Subcutaneous adipose tissue (tissue), 4 donors: ENCODE results near the gene CCT2. TPM values are rescaled to one million over a fixed set of nuclear protein-coding genes. Genes with fewer than 3 reads are reported as not detected.

Experiments
- total RNA-seq, 4 donors: library from RNA; depleted of rRNA; stranded (reverse); fragments of >200 nt; gene quantifications; one replicate each; pipeline ENCODE4 v1.1.0, GENCODE V29; 2016
- TF ChIP-seq, protein P1 (sequence below): fragments of 450-650 bp; IDR thresholded peaks from one replicate; pipeline ENCODE4 v1.5.1; 2016; ENCODE audit warnings: low read depth, mild to moderate bottlenecking, control low read depth, antibody characterized with exemption, moderate library complexity

CCT2 gene
- total RNA-seq, 4 donors from 2014 or later = 54.3 to 148 (median 92.6) TPM

DNA sequence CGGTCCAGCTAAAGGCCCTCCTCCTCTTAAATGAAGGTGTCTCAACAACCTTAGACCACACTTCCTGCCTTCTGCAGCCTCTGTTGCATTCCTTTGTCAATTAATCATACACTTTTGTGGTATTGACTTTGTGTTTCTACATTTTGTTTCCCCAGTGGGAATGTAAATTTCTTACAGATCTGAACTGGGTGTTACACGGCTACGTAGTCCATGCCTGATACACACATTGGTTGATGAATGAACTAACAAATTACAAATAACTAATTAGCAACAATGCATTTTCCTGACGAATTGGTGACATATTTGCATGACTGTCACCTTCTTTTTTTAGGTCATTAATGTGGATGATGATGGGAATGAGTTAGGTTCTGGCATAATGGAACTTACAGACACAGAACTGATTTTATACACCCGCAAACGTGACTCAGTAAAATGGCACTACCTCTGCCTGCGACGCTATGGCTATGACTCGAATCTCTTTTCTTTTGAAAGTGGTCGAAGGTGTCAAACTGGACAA, 15.2 kb upstream of the CCT2 start:
- TF ChIP-seq, protein P1, sequence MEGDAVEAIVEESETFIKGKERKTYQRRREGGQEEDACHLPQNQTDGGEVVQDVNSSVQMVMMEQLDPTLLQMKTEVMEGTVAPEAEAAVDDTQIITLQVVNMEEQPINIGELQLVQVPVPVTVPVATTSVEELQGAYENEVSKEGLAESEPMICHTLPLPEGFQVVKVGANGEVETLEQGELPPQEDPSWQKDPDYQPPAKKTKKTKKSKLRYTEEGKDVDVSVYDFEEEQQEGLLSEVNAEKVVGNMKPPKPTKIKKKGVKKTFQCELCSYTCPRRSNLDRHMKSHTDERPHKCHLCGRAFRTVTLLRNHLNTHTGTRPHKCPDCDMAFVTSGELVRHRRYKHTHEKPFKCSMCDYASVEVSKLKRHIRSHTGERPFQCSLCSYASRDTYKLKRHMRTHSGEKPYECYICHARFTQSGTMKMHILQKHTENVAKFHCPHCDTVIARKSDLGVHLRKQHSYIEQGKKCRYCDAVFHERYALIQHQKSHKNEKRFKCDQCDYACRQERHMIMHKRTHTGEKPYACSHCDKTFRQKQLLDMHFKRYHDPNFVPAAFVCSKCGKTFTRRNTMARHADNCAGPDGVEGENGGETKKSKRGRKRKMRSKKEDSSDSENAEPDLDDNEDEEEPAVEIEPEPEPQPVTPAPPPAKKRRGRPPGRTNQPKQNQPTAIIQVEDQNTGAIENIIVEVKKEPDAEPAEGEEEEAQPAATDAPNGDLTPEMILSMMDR = no peak

DNA sequence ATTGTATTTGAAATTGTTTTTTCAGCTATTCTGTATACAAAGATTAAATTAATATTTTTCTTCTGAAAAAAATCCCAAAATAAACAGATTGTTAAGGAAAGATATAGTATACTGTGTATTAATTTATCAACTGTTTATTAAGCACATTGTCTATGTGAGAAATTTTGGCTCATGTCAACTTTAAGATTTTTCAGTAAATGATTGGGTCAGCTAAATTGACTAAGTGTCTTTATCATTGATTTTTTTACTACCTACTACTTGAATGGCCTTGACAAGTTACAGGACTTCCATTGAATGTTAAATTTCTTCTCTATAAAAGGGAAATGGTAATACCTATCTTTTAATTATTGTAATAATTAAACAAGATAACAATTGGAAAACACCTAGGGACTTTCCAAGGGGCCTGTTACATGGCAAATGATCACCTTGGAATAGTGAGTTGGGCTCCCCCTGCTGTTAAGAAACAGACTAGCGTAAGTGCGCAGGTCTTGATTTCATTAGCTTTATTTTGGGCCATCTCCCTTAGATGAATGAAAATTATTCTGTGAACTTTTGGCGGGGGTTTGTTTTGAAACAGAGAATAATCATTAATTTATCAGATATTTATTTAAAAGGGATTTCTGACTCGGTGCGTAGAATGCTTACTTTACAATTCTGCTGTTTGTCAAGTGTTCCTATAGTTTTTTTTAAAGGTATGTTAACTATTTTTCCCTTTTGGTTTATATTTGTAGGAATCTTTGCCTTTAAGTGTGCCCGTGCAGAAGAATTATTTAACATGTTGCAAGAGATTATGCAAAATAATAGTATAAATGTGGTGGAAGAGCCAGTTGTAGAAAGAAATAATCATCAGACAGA, 14.5 kb upstream of the CCT2 start:
- TF ChIP-seq, protein P1 = no peak

DNA sequence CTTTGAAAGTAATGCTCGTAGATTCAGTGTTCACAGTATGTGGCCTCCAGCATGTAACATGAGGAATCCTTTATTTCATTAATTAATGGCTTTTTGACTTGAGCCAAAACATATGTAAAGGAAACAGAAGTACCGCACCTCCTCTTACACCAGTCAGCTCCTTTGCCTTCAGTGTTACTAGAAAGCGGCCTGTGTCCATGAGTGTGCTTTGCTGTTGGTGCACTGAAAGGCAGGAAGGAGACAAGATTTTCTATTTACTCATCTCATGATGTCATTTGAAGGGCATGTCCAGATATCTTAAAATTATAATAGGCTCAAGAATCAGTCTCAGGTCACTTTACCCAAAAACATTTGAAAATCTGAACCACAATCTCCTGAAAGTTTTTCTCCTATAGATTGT, 9.9 kb upstream of the CCT2 start:
- TF ChIP-seq, protein P1 = no peak

DNA sequence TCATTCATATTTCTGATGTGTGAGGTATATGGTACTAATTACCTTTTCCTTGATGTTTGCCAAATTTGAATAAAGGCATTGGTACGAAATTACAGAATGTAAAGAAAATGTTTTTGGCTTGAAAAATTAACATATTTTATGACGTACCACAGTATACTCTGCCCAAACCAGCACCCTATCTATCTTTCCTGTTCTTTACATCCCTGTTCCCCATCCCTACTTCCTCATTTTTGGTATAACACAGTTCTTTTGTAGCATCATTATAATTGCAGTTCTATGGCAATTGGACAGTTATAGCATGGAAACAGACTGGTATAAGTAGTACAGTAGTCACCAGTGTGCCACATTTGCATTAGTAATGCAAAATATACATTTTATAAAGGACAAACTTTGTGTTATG, 7.0 kb upstream of the CCT2 start:
- TF ChIP-seq, protein P1 = no peak

DNA sequence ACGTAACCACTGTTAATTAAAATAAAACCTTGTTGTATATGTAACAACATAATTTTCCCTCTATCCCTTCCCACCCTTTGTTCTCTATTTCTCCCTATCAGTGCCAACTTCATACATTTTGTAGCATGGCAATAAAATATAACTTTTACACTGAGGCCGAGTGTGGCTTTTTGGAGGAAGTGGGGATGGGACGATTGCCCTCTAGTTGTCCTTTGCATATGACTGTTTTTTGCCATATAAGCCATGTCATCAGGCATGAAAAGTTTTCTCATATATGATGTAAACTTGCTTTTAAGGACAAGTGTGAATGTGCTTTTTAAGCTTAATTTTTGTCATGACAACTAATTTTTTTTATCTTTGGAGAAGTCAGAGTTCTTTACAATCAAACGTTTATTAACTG, 6.2 kb upstream of the CCT2 start:
- TF ChIP-seq, protein P1 = no peak

DNA sequence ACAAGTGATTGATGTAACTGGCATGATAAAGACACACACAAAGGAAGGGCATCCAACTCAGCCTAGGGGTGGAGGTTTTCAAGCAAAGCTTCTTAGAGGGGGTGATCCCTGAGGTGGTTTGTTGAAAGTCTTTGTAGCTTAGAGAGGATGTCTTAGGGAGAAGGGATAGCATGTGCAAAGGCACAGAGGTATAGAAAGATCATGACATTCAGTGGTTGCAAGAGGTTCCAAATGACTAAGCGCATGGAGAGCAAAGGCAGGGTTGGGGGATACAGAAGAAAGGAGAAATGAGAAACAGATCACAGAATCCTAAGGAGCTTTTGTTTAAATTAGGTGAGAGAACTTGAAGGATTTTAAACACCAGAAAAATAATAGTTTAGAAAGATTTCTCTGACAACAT, 5.2 kb upstream of the CCT2 start:
- TF ChIP-seq, protein P1 = no peak

DNA sequence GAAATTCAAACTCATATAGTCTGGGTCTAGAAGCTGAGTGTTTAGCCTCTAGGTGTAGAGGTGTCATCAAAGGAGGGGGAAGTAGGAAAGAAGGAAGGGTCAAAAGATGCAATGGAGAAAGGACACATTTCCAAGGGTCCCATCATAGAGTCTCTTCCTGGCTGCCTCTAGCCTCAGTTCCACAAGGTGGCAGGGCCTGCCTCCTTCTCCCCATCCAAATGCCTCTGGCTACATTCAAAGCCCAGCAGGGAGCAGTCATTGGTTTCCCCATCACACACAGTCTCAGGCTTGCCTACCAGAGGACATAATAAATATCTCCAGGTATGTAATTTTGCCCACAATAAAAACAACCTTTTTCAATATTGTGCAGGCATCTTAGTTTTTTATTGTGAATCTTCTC, 2.1 kb upstream of the CCT2 start:
- TF ChIP-seq, protein P1 = no peak
